ENCODE measurements around the gene SLC40A1. TPM values are rescaled to one million over a fixed set of nuclear protein-coding genes. Genes with fewer than 3 reads are reported as not detected.

SLC40A1 gene
- total RNA-seq, 2 experiments from 2014 or later = 4.1 to 4.6 TPM

DNA sequence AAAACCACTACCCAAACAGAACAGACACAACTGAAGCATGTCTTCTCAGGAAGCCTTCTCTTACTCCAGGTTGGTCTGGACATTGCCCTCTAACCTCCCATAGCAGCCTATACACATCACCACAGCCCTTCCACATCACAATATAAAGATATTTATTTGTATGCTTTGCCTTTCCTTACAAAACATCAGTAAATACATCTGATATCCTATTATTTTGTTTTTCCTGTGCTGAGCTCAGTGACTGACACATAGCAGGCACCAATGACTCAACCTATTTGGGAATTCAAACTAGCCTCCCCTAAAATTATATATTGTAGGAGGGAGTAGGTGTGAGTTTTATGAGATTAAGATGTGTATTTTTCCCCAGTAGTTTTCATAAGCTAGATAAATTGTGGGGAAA is 28.8 kb downstream of the SLC40A1 start:
- H3K36me3 Mint-ChIP-seq = no peaks in the 10 kb centered on the region
- no peaks in the 10 kb centered on the region for H3K9me3 Mint-ChIP-seq
- no peak for DNase-seq

DNA sequence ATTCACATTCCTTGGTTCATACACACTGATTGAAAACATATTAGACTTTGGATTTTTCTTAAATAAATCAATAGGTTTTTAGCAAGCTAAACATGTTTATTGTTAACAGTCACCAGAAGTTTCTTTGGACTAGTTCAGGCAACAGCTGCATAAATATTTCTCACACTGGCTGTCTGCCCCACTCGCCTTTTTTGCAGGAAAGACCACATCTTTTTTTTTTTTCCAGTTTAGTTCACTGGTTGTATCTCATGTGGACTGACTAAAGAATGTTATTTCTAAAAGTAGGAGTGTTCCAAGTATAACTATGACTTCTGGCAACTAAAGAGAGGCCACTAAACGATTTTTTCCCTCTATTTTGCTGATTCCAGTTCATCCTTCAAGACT is 31.1 kb downstream of the SLC40A1 start:
- DNase-seq (no peak), ATAC-seq (ENCODE audit: low read depth) (no peak)
- Mint-ChIP-seq H3K4me3 (no peak overlapping the region), H3K27ac (no peak overlapping the region), H3K4me1 (peaks cover 3% of the 10 kb centered on the region), H3K36me3 (no peaks in the 10 kb centered on the region), H3K27me3 (no peaks in the 10 kb centered on the region), H3K9me3 (no peaks in the 10 kb centered on the region)
- POLR2A ChIA-PET = interaction anchor here (0.5 kb wide), 1 partner anchor 61 kb away, joined by 3 read pairs; no protein-coding TSS in a partner anchor

More for the DNA sequence above, 28.8 kb downstream of the SLC40A1 start:
- Mint-ChIP-seq H3K27me3 (no peaks in the 10 kb centered on the region), H3K4me3 (no peak overlapping the region), H3K4me1 (peaks cover 3% of the 10 kb centered on the region), H3K27ac (no peak overlapping the region)
- ATAC-seq (ENCODE audit: low read depth) = no peak
- POLR2A ChIA-PET = no interaction called here

DNA sequence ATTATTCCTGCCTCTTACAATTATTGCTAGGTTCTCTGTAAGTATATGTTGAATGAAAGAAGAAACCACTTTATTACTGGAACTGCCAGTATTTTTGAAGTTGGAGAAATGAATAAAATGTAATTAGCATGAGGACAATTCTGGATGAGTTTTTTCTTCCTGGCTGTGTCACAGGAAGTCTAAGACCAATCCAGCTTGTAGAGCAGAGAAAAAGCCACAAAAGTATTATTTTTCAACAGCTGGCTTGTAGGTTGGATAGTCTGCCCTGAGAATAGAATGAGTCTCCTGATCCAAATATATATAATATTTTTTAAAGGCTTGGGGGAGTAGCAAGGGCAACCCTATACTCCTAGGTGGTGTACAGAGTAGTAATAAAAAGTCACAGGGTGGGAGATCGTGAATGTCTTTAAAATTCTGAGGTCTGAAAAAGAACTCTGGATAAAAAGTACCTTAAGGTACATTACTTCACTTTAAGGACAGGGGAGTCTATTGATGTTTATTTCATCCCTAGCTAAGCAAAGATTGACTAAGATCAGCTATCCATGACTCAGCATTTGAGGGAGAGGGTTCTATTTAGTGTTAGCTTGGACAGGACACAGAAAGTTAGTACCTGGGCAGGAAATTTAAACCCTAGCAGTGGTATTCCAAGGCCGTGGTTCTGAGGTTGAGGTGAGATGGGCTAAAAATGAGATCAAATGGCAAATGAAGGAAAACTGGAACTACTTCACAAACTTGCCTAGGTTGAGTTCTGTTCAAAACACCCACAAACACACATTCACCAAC is 31.7 kb downstream of the SLC40A1 start:
- no peak for ATAC-seq (ENCODE audit: low read depth)
- Mint-ChIP-seq H3K4me3 (no peak overlapping the region), H3K4me1 (peaks cover 3% of the 10 kb centered on the region), H3K36me3 (no peaks in the 10 kb centered on the region), H3K27ac (no peak overlapping the region), H3K27me3 (no peaks in the 10 kb centered on the region), H3K9me3 (no peaks in the 10 kb centered on the region)
- DNase-seq = no peak
- POLR2A ChIA-PET = interaction anchor here (0.5 kb wide), 1 partner anchor 60 kb away, joined by 3 read pairs; no protein-coding TSS in a partner anchor

DNA sequence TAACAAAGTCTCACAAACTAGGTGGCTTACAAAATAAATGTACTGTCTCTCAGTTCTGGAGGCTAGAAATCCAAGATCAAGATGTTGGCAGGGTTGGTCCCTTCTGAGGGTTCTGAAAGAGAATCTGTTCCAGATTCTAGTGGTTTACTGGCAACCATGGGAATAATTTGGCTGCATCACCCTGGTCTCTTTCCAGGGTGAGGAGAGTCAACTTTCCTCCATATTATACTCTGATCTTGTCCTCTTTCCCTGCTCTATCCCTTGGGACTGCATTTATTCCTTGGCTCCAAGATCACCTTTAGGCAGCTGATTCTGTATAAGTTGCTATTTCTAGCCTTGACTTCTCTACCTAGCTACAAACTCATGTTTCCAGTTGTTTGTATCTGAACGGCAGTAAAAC is 35.2 kb downstream of the SLC40A1 start:
- Mint-ChIP-seq H3K27me3 (no peaks in the 10 kb centered on the region), H3K27ac (no peak overlapping the region), H3K36me3 (no peaks in the 10 kb centered on the region), H3K4me1 (peaks cover 3% of the 10 kb centered on the region), H3K4me3 (no peak overlapping the region), H3K9me3 (no peaks in the 10 kb centered on the region)
- POLR2A ChIA-PET = no interaction called here
- DNase-seq = no peak
- ATAC-seq (ENCODE audit: low read depth) = no peak

DNA sequence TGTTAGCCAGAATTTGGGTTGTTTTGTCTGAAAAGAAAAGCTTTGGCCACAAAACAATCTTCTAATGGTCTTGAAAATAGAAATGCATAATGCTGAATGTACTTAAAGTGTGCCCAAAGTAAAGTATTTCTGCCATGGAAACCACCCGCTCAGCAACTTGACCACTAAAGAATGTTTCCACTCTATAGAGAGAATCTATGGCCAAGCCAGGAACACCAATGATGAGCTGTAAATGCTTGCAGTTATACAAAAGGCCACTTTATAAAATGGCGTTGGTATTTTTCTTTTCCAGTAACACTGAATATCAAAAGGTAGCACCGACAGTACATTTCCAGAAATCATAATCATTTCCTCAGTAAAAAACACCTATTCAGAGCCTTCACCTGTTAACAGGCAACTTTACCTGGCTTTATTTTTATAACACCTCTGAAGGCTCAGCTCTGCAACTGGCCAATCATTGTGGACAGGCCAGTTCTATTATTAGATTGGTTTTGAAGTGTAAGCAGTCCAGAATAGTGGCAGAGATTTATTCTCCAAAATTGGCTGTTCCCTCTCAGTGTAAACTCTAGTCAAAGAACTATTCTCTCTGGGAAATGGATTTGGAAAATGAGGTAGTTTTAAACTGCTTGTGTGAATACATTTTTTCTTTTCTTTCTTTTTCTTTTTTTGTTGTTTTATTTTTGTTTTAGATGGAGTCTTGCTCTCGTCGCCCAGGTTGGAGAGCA is 36.1 kb downstream of the SLC40A1 start:
- POLR2A ChIA-PET = no interaction called here
- ATAC-seq (ENCODE audit: low read depth) (no peak), DNase-seq (no peak)
- Mint-ChIP-seq H3K27me3 (no peaks in the 10 kb centered on the region), H3K36me3 (no peaks in the 10 kb centered on the region), H3K4me1 (peaks cover 3% of the 10 kb centered on the region), H3K27ac (no peak overlapping the region), H3K4me3 (no peak overlapping the region), H3K9me3 (no peaks in the 10 kb centered on the region)

DNA sequence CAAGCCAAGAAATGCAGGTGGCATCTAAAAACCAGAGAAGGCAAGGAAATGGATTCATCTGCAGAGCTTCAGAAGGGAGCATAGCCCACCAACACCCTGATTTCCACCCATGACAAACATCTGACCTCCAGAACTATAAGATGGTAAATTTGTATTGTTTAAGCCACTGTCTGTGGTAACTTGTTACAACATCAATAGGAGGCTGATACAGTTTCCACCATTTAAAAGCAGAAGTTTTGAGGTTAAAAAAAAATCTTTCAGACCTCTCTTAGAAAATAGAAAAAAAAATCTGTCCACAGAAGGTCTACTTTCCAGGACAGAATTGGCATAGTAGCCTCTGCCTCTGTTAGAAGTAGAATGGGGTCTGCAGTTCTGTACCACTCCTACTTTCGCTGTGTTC is 37.2 kb downstream of the SLC40A1 start:
- POLR2A ChIA-PET = no interaction called here
- Mint-ChIP-seq H3K4me3 (no peak overlapping the region), H3K9me3 (no peaks in the 10 kb centered on the region), H3K27me3 (no peaks in the 10 kb centered on the region), H3K4me1 (no peaks in the 10 kb centered on the region), H3K36me3 (no peaks in the 10 kb centered on the region), H3K27ac (no peak overlapping the region)
- no peak for DNase-seq
- ATAC-seq (ENCODE audit: low read depth) = no peak

DNA sequence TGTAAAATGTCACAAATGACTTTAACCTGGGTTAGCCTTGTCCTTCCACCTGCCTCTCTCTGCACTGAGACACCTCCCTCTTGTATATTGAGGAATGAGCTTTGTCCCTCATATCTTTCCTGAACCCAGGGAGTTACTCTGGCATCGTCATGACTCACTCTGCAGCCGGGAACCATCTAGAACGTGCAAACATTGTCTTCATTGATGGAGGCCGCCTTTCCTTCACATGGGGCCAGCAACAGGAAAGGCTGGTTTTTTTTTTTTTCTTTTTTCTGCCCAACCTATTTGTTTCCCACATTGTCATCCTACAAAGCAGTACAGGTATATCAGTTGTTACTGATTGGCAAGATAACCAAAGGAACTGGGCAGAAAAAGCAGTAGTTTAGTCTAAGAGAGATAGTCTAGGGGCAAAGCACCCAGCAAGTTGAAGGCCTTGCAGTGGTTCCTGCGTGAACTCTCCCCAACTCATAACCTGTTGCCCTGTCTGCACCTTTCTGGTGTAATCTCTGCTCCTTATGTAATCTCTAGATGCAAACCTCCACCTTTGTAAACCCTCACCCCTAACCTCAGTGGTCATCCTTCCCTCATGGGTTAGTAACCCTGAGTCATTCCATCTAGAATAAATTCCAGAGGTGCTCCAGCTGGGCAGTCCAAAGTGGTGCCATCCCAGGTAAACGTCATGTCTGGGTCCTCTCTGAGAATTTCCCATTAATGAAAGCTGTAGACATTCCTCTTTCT is 38.3 kb downstream of the SLC40A1 start:
- Mint-ChIP-seq H3K4me1 (no peaks in the 10 kb centered on the region), H3K27ac (no peak overlapping the region), H3K36me3 (no peaks in the 10 kb centered on the region), H3K9me3 (no peaks in the 10 kb centered on the region), H3K4me3 (no peak overlapping the region), H3K27me3 (no peaks in the 10 kb centered on the region)
- DNase-seq (no peak), ATAC-seq (ENCODE audit: low read depth) (no peak)
- POLR2A ChIA-PET = no interaction called here

DNA sequence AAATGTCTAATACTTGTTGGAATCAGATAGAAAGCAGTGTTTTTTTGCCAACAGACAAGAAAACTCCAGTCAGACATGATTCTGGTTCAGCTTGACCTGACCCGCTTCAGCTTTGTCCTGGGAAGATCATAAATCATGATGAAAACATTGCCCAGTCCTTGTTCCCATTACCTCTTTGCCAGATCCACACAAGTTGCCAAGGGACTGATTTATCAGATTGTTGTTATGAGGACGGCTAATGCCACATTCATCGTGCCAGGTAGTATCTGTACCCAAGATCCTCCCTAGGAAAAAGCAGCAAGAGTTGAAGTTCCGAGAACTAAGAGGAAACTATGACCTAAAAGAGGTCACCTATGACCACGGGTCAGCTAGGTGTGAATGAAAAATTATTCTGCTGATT is 39.0 kb downstream of the SLC40A1 start:
- ATAC-seq (ENCODE audit: low read depth) (no peak), DNase-seq (no peak)
- Mint-ChIP-seq H3K4me1 (no peaks in the 10 kb centered on the region), H3K9me3 (no peaks in the 10 kb centered on the region), H3K36me3 (no peaks in the 10 kb centered on the region), H3K27ac (no peak overlapping the region), H3K27me3 (no peaks in the 10 kb centered on the region), H3K4me3 (no peak overlapping the region)
- POLR2A ChIA-PET = no interaction called here

DNA sequence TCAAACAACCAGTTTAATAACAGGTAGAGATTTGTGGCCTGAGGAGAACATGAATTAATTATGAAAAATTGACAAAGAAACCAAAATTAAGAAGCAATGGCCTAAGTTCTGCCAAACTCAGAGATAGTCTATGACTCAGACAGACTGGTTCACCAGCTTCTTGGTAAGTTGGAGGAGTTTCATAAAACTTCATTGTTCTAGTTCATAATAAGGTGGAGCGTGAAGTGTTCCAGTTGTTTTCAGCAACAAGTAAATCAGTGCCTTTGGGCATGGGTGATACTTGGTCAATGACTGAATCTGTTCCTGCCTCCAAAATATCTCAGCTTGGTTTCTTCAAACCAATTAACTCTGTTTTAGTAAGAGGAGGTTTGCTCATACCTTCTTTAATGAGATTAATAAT is 40.0 kb downstream of the SLC40A1 start:
- Mint-ChIP-seq H3K27ac (no peak overlapping the region), H3K4me3 (no peak overlapping the region), H3K36me3 (no peaks in the 10 kb centered on the region), H3K27me3 (no peaks in the 10 kb centered on the region), H3K9me3 (no peaks in the 10 kb centered on the region), H3K4me1 (no peaks in the 10 kb centered on the region)
- POLR2A ChIA-PET = no interaction called here
- no peak for ATAC-seq (ENCODE audit: low read depth)
- DNase-seq = no peak

DNA sequence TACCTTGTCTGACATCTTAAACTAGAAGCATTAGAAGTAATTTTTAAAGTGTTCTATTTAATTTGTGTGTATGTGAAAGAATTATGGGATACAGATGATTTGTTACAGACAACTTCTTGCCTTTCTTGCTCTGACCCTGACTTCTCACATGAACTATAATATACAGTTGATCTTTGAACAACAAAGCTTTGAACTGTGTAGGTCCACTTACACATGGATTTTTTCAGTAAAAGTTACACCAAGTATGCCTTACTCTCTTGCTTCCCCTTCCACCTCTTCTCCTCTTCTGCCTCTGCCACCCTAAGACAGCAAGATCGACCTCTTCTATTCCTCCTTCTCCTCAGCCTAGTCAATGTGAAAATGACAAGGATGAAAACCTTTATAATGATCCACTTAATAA is 42.2 kb downstream of the SLC40A1 start:
- no peak for DNase-seq
- Mint-ChIP-seq H3K9me3 (no peaks in the 10 kb centered on the region), H3K36me3 (no peaks in the 10 kb centered on the region), H3K27ac (no peak overlapping the region), H3K4me1 (no peaks in the 10 kb centered on the region), H3K4me3 (no peak overlapping the region), H3K27me3 (no peaks in the 10 kb centered on the region)
- POLR2A ChIA-PET = no interaction called here
- ATAC-seq (ENCODE audit: low read depth) = no peak

DNA sequence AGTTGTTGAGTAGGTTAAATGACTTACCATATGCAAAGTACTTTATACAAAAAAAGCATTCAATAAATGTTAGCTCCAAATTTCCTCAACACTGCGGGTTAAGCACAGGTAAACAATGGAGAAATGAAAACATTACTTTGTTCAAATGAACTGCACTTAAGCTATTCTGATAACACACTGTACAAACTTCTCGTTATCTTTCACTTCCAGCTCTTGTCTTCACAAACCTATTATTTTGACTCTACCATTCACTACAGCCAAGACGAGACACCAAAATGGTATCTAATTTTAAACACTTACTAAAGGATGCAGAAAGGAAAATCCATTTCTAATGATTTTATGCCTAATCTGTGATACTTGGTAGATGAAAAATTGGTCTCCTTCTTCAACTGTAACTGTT is 43.8 kb downstream of the SLC40A1 start:
- DNase-seq (no peak), ATAC-seq (ENCODE audit: low read depth) (no peak)
- Mint-ChIP-seq H3K9me3 (no peaks in the 10 kb centered on the region), H3K4me3 (no peak overlapping the region), H3K36me3 (no peaks in the 10 kb centered on the region), H3K27ac (no peak overlapping the region), H3K4me1 (no peaks in the 10 kb centered on the region), H3K27me3 (no peaks in the 10 kb centered on the region)
- POLR2A ChIA-PET = no interaction called here

DNA sequence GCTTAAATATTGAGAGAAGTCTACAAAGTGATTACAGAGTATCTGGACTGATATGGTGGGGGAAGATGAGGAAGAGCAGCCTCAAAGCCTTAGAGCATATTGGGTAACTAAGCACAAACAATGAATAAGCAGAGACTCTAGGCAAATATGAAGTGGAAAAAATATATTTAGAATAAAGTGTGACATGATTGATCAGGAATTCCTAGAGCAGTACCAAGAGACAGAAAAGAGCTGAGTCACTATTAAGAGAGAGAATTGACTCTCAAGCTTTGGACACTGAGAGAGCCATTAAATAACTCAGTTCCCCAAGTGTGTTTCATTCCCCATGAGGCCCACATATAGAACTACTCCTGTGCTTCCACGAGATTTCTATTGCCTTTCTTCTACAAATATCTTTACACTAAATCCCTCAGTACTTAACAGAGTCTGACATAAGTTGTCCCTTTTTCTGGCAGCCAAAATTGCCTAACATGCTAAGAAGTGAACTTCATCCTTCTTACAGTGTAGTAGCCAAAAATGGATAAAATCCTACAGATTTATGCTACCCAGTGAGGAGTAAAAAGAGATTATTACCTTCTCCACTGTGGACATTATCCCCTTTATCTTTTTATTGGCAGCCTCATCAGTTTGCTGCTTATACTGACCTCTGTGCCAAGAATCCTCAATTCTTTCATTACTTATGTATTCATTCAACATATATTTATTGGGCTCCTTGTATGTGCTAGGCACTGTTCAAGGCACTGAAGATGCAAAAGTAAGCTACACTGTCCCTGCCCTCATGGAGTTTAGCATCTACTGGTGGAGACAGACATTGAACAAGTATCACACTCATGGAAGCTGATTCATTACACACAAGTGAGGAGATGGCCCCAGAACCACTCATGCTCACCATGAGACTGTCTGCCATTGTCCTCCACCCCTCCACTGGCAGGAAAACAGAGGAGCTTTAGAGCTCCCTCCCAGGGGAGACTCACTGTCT is 45.4 kb downstream of the SLC40A1 start:
- H3K36me3 Mint-ChIP-seq = no peaks in the 10 kb centered on the region
- no peak for DNase-seq
- POLR2A ChIA-PET = no interaction called here
- no peak overlapping the region for H3K4me3 Mint-ChIP-seq
- ATAC-seq (ENCODE audit: low read depth) = no peak
- no peaks in the 10 kb centered on the region for H3K9me3 Mint-ChIP-seq
- H3K27me3 Mint-ChIP-seq = no peaks in the 10 kb centered on the region
- no peak overlapping the region for H3K27ac Mint-ChIP-seq
- no peaks in the 10 kb centered on the region for H3K4me1 Mint-ChIP-seq
